ENCODE measurements around the gene G0S2. TPM values are rescaled to one million over a fixed set of nuclear protein-coding genes. Genes with fewer than 3 reads are reported as not detected.

The G0S2 gene
- total RNA-seq, 2 donors from 2014 or later = 13.3 to 46.4 TPM

Other genes with a start within 250 kb of the G0S2 start
- 1 to 10 TPM in 1 of 2 donors, under 1 TPM in 1; 0.18 to 1.6 TPM for gene CAMK1G, start 91.7 kb upstream of the G0S2 start, total RNA-seq
- gene LAMB3, start 23.0 kb upstream of the G0S2 start, total RNA-seq = 10 to 100 TPM; 43.7 to 92.8 TPM
- 10 to 100 TPM in 1 of 2 donors, 1 to 10 TPM in 1; 9.3 to 29.1 TPM for gene HSD11B1, start 29.4 kb downstream of the G0S2 start, total RNA-seq
- gene TRAF3IP3, start 80.6 kb downstream of the G0S2 start, total RNA-seq = 1 to 10 TPM in 1 of 2 donors, under 1 TPM in 1; 0.73 to 1.6 TPM
- 1 to 10 TPM; 5.0 to 6.8 TPM for gene C1orf74, start 109.1 kb downstream of the G0S2 start, total RNA-seq
- 100 to 1,000 TPM in 1 of 2 donors, 10 to 100 TPM in 1; 59.8 to 118 TPM for gene IRF6, start 130.7 kb downstream of the G0S2 start, total RNA-seq
- gene UTP25, start 152.6 kb downstream of the G0S2 start, total RNA-seq = 1 to 10 TPM; 6.0 to 8.1 TPM

Data from prostate gland (tissue), 2 donors.